Thyroid gland (tissue), 4 donors: ENCODE data around the gene VAMP4. TPM values are rescaled to one million over a fixed set of nuclear protein-coding genes. Genes with fewer than 3 reads are reported as not detected.
A peak's percentile ranks its signal among the peaks of the same experiment; 100 is the strongest.
"Not testable (repeated sequence)": the region's sequence is repeated elsewhere in the genome, so short reads cannot be mapped to it uniquely, and the experiment has no call there.

ENCODE experiments used
- DNase-seq, 2 donors: peaks; one replicate each; pipeline ENCODE4 v3.0.0-alpha.2; 2019
- H3K27ac ChIP-seq, 3 donors: fragments of 200-600 bp; sonication (generic); 1 replicate in 2 of 3; 2 replicates in 1 of 3; pipeline ENCODE4 v1.5.1; 2016 to 2019; ENCODE audit warnings: mild to moderate bottlenecking in 1 of 3, moderate library complexity in 1 of 3
- H3K27me3 ChIP-seq: fragments of 200-600 bp; sonication (generic); one replicate; pipeline ENCODE4 v1.5.1; 2019
- H3K36me3 ChIP-seq, 2 donors: fragments of 200-600 bp; sonication (generic); one replicate each; pipeline ENCODE4 v1.5.1; 2016 to 2019
- H3K4me1 ChIP-seq, 2 donors: fragments of 200-600 bp; sonication (generic); one replicate each; pipeline ENCODE4 v1.5.1; 2017 to 2019
- H3K4me3 ChIP-seq, 3 donors: fragments of 200-600 bp; sonication (generic); replicated peaks in 1 of 3; 1 replicate in 2 of 3; 2 replicates in 1 of 3; pipeline ENCODE4 v1.5.1; 2016; ENCODE audit warnings: mild to moderate bottlenecking in 1 of 3
- H3K9me3 ChIP-seq: fragments of 200-600 bp; sonication (generic); one replicate; pipeline ENCODE4 v1.5.1; 2017
- CTCF ChIP-seq, 6 experiments: fragments of 200-600 bp in 3 of 6; fragments of 450-650 bp in 3 of 6; sonication (generic) in 3 of 6; IDR thresholded peaks; one replicate each; pipeline ENCODE4 v1.5.1; 2016 to 2019; ENCODE audit warnings: antibody characterized with exemption in 6 of 6, mild to moderate bottlenecking in 2 of 6, inconsistent platforms in 1 of 6, moderate library complexity in 1 of 6
- POLR2A ChIP-seq, 2 donors: fragments of 450-650 bp; IDR thresholded peaks; one replicate each; pipeline ENCODE4 v1.6.1; 2017; ENCODE audit warnings: antibody characterized with exemption in 2 of 2, mild to moderate bottlenecking in 2 of 2, moderate library complexity in 1 of 2
- WGBS, 2 donors: methylation state at CpG; one replicate each; pipeline ENCODE4 v1.1.5; 2017; 5-methylcytosine and 5-hydroxymethylcytosine counted together
- intact Hi-C: fragments of 100-400 bp; cut with DNase I; formaldehyde crosslinking; loops from one replicate; pipeline ENCODE4 v1.15.1; 2023
- total RNA-seq, 4 donors: library from RNA; depleted of rRNA; stranded (reverse); fragments of >200 nt; gene quantifications; one replicate each; pipeline ENCODE4 v1.2.3, GENCODE V29; 2016

Gene VAMP4
- total RNA-seq, 4 donors from 2014 or later, result 16.3 to 23.2 (median 17.8) TPM

- H3K27me3 ChIP-seq, result no peaks in the 10 kb centered on the region
- no peak for DNase-seq
- TF ChIP-seq POLR2A (IDR thresholded peaks at IDR 0.05), result no peak
- no peak for TF ChIP-seq CTCF (IDR thresholded peaks at IDR 0.05)
- H3K9me3 ChIP-seq, result no peaks in the 10 kb centered on the region
- no peaks in the 10 kb centered on the region for H3K36me3 ChIP-seq
- H3K27ac ChIP-seq, result no peak overlapping the region
- intact Hi-C loops, result no loop called here
- H3K4me3 ChIP-seq, result no peak overlapping the region
- H3K4me1 ChIP-seq, result peaks cover 0 to 8% of the 10 kb centered on the region in 2 donors
Observed at GRCh38 chr1:171702598-171702997, 39.3 kb downstream of the VAMP4 start.

GRCh38 chr1:171699531-171699930 lies 42.3 kb downstream of the VAMP4 start:
- no peaks in the 10 kb centered on the region for H3K27me3 ChIP-seq
- H3K4me1 ChIP-seq, result peaks cover 0 to 8% of the 10 kb centered on the region in 2 donors
- H3K27ac ChIP-seq, result no peak overlapping the region
- intact Hi-C loops, result no loop called here
- TF ChIP-seq POLR2A (IDR thresholded peaks at IDR 0.05) (no peak), CTCF (IDR thresholded peaks at IDR 0.05) (no peak)
- no peak overlapping the region for H3K4me3 ChIP-seq
- WGBS, 2 donors, result 30 to 48% methylated on average over 2 of the region's 2 CpGs
- no peaks in the 10 kb centered on the region for H3K9me3 ChIP-seq
- H3K36me3 ChIP-seq, result no peaks in the 10 kb centered on the region
- peak; percentile 68 to 72 for DNase-seq

- H3K36me3 ChIP-seq, H3K9me3 ChIP-seq, H3K27ac ChIP-seq, H3K4me1 ChIP-seq, H3K27me3 ChIP-seq, intact Hi-C loops, DNase-seq, H3K4me3 ChIP-seq: not testable (repeated sequence)
- 82 to 100% methylated on average over 1 to 14 of the region's 14 CpGs for WGBS, 2 donors
Observed at GRCh38 chr1:171695772-171696171, 46.1 kb downstream of the VAMP4 start.

DNA sequence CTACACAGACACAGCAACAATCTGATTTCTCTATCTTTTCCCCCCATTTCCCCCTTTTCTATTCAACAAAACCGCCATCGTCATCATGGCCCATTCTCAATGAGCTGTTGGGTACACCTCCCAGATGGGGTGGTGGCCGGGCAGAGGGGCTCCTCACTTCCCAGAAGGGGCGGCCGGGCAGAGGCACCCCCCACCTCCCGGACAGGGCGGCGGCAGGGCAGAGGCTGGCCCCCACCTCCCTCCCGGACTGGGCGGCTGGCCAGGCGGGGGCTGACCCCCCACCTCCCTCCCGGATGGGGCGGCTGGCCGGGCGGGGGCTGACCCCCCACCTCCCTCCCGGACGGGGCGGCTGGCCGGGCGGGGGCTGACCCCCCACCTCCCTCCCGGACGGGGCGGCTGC lies 48.3 kb downstream of the VAMP4 start:
- H3K4me1 ChIP-seq, DNase-seq, H3K36me3 ChIP-seq, H3K9me3 ChIP-seq, H3K27me3 ChIP-seq, H3K4me3 ChIP-seq, H3K27ac ChIP-seq, intact Hi-C loops: not testable (repeated sequence)
- 95 to 96% methylated on average over 5 to 9 of the region's 23 CpGs for WGBS, 2 donors

- no peak for DNase-seq
- no peaks in the 10 kb centered on the region for H3K9me3 ChIP-seq
- TF ChIP-seq CTCF (IDR thresholded peaks at IDR 0.05), result no peak
- no peak for TF ChIP-seq POLR2A (IDR thresholded peaks at IDR 0.05)
- 80 to 91% methylated on average over 8 of the region's 8 CpGs for WGBS, 2 donors
- H3K27me3 ChIP-seq, result no peaks in the 10 kb centered on the region
- intact Hi-C loops, result no loop called here
- no peaks in the 10 kb centered on the region for H3K4me1 ChIP-seq
- no peak overlapping the region for H3K4me3 ChIP-seq
- H3K27ac ChIP-seq, result no peak overlapping the region
- no peaks in the 10 kb centered on the region for H3K36me3 ChIP-seq
Observed at GRCh38 chr1:171683870-171684269, 58.0 kb downstream of the VAMP4 start.

DNA sequence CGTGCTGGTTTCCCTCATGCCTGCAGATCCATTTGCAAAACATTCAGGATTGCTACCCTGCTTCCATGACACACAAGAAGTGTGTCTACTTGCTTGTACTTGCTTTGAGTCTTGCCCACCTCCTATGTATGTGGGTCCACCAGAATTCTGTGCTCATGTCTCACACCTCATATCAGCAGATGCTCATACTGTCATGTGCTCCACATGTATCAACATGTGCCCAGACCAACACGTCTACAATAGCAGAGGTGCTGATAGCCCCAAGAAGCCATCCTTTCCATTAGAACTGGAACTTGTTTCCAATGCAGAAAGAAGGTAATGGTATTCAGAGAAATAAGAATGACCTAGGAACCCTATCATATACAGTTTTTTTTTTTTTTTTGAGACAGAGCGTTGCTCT lies 61.5 kb downstream of the VAMP4 start:
- Histone ChIP-seq H3K4me1 (peaks cover 0 to 2% of the 10 kb centered on the region in 2 donors), H3K36me3 (no peaks in the 10 kb centered on the region), H3K27me3 (no peaks in the 10 kb centered on the region), H3K4me3 (no peak overlapping the region), H3K27ac (no peak overlapping the region), H3K9me3 (no peaks in the 10 kb centered on the region)
- intact Hi-C loops, result no loop called here
- no peak for DNase-seq
- no peak for TF ChIP-seq POLR2A (IDR thresholded peaks at IDR 0.05)
- no peak for TF ChIP-seq CTCF (IDR thresholded peaks at IDR 0.05)
- WGBS, 2 donors, result 96 to 99% methylated on average over 3 of the region's 3 CpGs
